Transverse colon (tissue), 4 donors: ENCODE results near the gene CETN3. TPM values are rescaled to one million over a fixed set of nuclear protein-coding genes. Genes with fewer than 3 reads are reported as not detected.
A peak's percentile ranks its signal among the peaks of the same experiment; 100 is the strongest.

Source experiments
- DNase-seq: peaks from one replicate; pipeline ENCODE4 v3.0.0-alpha.2; 2019
- H3K27ac ChIP-seq, 4 donors: fragments of 200-600 bp; sonication (generic); 2 replicates each; pipeline ENCODE4 v1.5.1; 2016 to 2018; ENCODE audit warnings: inconsistent platforms in 4 of 4
- H3K27me3 ChIP-seq: fragments of 200-600 bp; sonication (generic); 2 replicates; pipeline ENCODE4 v1.5.1; 2017; ENCODE audit warnings: inconsistent platforms
- H3K36me3 ChIP-seq, 4 donors: fragments of 200-600 bp; sonication (generic); 2 replicates each; pipeline ENCODE4 v1.5.1; 2017 to 2019; ENCODE audit warnings: inconsistent platforms in 4 of 4
- H3K4me1 ChIP-seq, 4 donors: fragments of 200-600 bp; sonication (generic); 2 replicates each; pipeline ENCODE4 v1.5.1; 2017 to 2020; ENCODE audit warnings: inconsistent platforms in 4 of 4
- H3K4me3 ChIP-seq, 4 donors: fragments of 200-600 bp; sonication (generic); 1 replicate in 1 of 4; 2 replicates in 3 of 4; pipeline versions ENCODE4 v1.5.1 to v1.6.1; 2017 to 2019; ENCODE audit warnings: inconsistent platforms in 4 of 4
- H3K9me3 ChIP-seq, 2 donors: fragments of 200-600 bp; sonication (generic); 2 replicates each; pipeline ENCODE4 v1.5.1; 2017 to 2019; ENCODE audit warnings: inconsistent platforms in 2 of 2
- CTCF ChIP-seq, 5 experiments: fragments of 200-600 bp in 3 of 5; fragments of 450-650 bp in 2 of 5; sonication (generic) in 3 of 5; IDR thresholded peaks; 1 replicate in 2 of 5; 2 replicates in 3 of 5; pipeline ENCODE4 v1.5.1; 2016 to 2017; ENCODE audit warnings: antibody characterized with exemption in 5 of 5, inconsistent platforms in 3 of 5, mild to moderate bottlenecking in 2 of 5, moderate library complexity in 1 of 5
- EP300 ChIP-seq: sonication (generic); formaldehyde crosslinking; IDR thresholded peaks from one replicate; pipeline ENCODE4 v1.6.1; 2017; ENCODE audit warnings: antibody characterized with exemption, low read depth
- POLR2A ChIP-seq: fragments of 450-650 bp; IDR thresholded peaks from one replicate; pipeline ENCODE4 v1.6.1; 2016; ENCODE audit warnings: antibody characterized with exemption, mild to moderate bottlenecking, moderate library complexity
- POLR2AphosphoS5 ChIP-seq, 3 donors: sonication (generic); formaldehyde crosslinking; IDR thresholded peaks; one replicate each; pipeline ENCODE4 v1.6.1; 2016; ENCODE audit warnings: antibody characterized with exemption in 3 of 3
- WGBS, 2 donors: methylation state at CpG; one replicate each; pipeline ENCODE4 v1.1.5; 2018; ENCODE audit warnings: low coverage in 1 of 2; 5-methylcytosine and 5-hydroxymethylcytosine counted together
- in situ Hi-C, 4 donors: fragments of 200-750 bp; cut with MboI; loops; one replicate each; pipeline versions ENCODE4 v1.15.0 to v1.15.1; 2017; ENCODE audit warnings: low sequenced_read_pairs in 3 of 4, low pct_ligation_motif_present in 1 of 4, low pct_unique_long_range_greater_than_20kb in 1 of 4
- intact Hi-C: fragments of 100-400 bp; cut with DNase I; formaldehyde crosslinking; loops from one replicate; pipeline ENCODE4 v1.15.1; 2023; ENCODE audit warnings: low total_unique reads
- total RNA-seq, 4 donors: library from RNA; depleted of rRNA; stranded (reverse); fragments of >200 nt; gene quantifications; one replicate each; pipeline ENCODE4 v1.1.0, GENCODE V29; 2016

CETN3 gene
- total RNA-seq, 4 donors from 2014 or later, result 9.7 to 22.7 TPM; not detected in 2

DNA sequence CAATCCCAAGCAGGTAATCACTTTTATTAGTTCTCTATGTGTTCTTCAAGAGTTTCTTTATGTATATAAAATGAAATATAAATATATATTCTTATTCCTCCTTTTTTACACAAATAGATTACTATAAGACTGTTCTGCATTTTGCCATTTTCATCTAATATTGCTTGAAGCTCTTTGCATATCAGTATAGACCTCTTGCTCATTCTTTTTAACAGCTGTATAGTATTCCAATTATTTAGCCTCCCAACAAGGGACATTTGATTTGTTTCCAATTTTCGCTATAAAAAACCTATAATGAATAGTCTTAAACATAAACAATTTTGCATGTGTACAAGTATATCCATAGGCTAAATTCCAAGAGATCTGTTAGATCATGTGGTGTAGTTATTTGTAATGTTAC is 25.2 kb downstream of the CETN3 start:
- no peaks in the 10 kb centered on the region for H3K36me3 ChIP-seq
- TF ChIP-seq CTCF (IDR thresholded peaks at IDR 0.05) (no peak), EP300 (no peak), POLR2AphosphoS5 (IDR thresholded peaks at IDR 0.05) (no peak), POLR2A (no peak)
- in situ Hi-C loops (no loop called here), intact Hi-C loops (no loop called here)
- no peak for DNase-seq
- no peaks in the 10 kb centered on the region for H3K27me3 ChIP-seq
- 93 to 98% methylated on average over 1 of the region's 1 CpG for WGBS, 2 donors
- H3K9me3 ChIP-seq, result no peaks in the 10 kb centered on the region
- no peak overlapping the region for H3K27ac ChIP-seq
- H3K4me3 ChIP-seq, result no peak overlapping the region
- peaks cover 0 to 10% (median 5%) of the 10 kb centered on the region in 4 donors for H3K4me1 ChIP-seq

DNA sequence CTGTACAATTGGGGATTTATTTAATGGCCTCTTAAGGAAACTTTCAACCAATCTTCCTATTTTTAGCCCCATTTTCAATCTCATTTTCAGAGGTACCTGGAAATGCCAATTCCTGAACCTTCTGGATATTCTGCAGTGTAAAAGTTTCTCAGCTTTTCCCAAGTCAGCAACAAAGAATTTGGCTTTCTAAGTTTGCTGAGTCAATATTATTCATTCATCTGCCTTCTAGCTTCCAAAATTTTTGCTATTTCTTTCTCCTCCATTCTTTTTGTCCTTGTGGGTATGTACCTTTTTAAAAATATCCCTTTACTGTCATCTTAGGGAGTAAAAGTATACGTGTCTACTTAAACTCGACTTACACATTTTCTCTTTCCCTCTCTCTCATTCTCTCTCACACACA is 25.7 kb downstream of the CETN3 start:
- in situ Hi-C loops (no loop called here), intact Hi-C loops (no loop called here)
- no peaks in the 10 kb centered on the region for H3K27me3 ChIP-seq
- H3K9me3 ChIP-seq, result no peaks in the 10 kb centered on the region
- no peak for DNase-seq
- H3K4me1 ChIP-seq, result peaks cover 0 to 10% (median 5%) of the 10 kb centered on the region in 4 donors
- 86 to 97% methylated on average over 2 of the region's 2 CpGs for WGBS, 2 donors
- no peak for TF ChIP-seq POLR2A
- no peak for TF ChIP-seq EP300
- TF ChIP-seq CTCF (IDR thresholded peaks at IDR 0.05), result no peak
- TF ChIP-seq POLR2AphosphoS5 (IDR thresholded peaks at IDR 0.05), result no peak
- no peak overlapping the region for H3K4me3 ChIP-seq
- H3K27ac ChIP-seq, result no peak overlapping the region
- H3K36me3 ChIP-seq, result no peaks in the 10 kb centered on the region

- no peaks in the 10 kb centered on the region for H3K9me3 ChIP-seq
- in situ Hi-C loops (no loop called here), intact Hi-C loops (no loop called here)
- peak; percentile 38 for DNase-seq
- H3K27me3 ChIP-seq, result no peaks in the 10 kb centered on the region
- TF ChIP-seq POLR2A (no peak), CTCF (IDR thresholded peaks at IDR 0.05) (no peak), POLR2AphosphoS5 (IDR thresholded peaks at IDR 0.05) (no peak), EP300 (no peak)
- H3K27ac ChIP-seq, result peak overlapping the region in 2 of 4 donors; percentile 31 to 37
- H3K4me3 ChIP-seq, result no peak overlapping the region
- 17 to 60% methylated on average over 1 to 6 of the region's 6 CpGs for WGBS, 2 donors
- peaks cover 0 to 10% (median 5%) of the 10 kb centered on the region in 4 donors for H3K4me1 ChIP-seq
- no peaks in the 10 kb centered on the region for H3K36me3 ChIP-seq
Measured at GRCh38 chr5:90381213-90381929, 28.2 kb downstream of the CETN3 start.

DNA sequence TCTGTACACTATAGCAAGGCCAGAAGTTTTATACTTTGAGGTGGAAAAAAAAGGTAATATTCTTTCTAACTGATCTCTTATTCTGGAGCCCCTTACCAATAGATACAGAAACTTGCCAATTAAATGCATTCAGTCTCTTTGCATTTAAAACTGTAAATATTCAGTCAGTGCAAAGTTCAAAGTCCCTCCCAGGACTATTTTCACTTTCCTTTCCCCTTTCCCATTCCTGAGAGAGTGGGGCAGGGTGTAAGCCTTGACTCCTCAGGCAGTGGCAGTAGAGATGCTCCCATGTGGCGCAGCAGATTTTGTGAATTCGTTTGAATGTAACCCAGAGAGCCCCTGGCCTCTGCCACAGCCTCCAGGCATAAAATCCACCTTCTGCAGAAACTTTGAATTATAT is 29.9 kb downstream of the CETN3 start:
- no peak for DNase-seq
- Histone ChIP-seq H3K27ac (no peak overlapping the region), H3K27me3 (no peaks in the 10 kb centered on the region), H3K9me3 (no peaks in the 10 kb centered on the region), H3K36me3 (no peaks in the 10 kb centered on the region), H3K4me1 (peaks cover 0 to 10% (median 5%) of the 10 kb centered on the region in 4 donors), H3K4me3 (no peak overlapping the region)
- TF ChIP-seq POLR2AphosphoS5 (IDR thresholded peaks at IDR 0.05) (no peak), CTCF (IDR thresholded peaks at IDR 0.05) (no peak), EP300 (no peak), POLR2A (no peak)
- intact Hi-C loops, result no loop called here
- 59 to 77% methylated on average over 2 of the region's 2 CpGs for WGBS, 2 donors
- in situ Hi-C loops, result no loop called here
